Measurements from ENCODE around the gene KDM8. TPM values are rescaled to one million over a fixed set of nuclear protein-coding genes. Genes with fewer than 3 reads are reported as not detected.

KDM8 gene
- total RNA-seq, 1 experiment from 2014 or later, result 5.3 TPM

GRCh38 chr16:27232061-27232900 lies 29.0 kb downstream of the KDM8 start:
- Histone ChIP-seq H3K4me3 (replicated peaks in 1 of 2; ENCODE audit: low read depth in 1 of 2, low read length in 2 of 2) (no peak overlapping the region), H3K4me2 (ENCODE audit: low read length) (no peak overlapping the region), H3K79me2 (ENCODE audit: insufficient read depth, low read length) (no peaks in the 10 kb centered on the region), H3K9me3 (ENCODE audit: control insufficient read depth in 1 of 2, insufficient read depth in 1 of 2, low read depth in 1 of 2, low read length in 2 of 2) (no peaks in the 10 kb centered on the region), H3K27ac (ENCODE audit: low read depth, low read length) (no peak overlapping the region), H3K27me3 (ENCODE audit: insufficient read depth, low read length) (no peaks in the 10 kb centered on the region), H3K9me2 (ENCODE audit: insufficient read depth) (no peaks in the 10 kb centered on the region), H3K9ac (ENCODE audit: low read length) (no peak overlapping the region), H2AFZ (ENCODE audit: low read depth, low read length, poor library complexity, severe bottlenecking) (no peak overlapping the region), H4K20me1 (ENCODE audit: insufficient read depth) (no peaks in the 10 kb centered on the region), H3K36me3 (ENCODE audit: control insufficient read depth in 1 of 2, insufficient read depth in 2 of 2, low read length in 2 of 2) (peaks cover 0 to 7% of the 10 kb centered on the region in 2 experiments; a peak in 2 of 4 replicates), H3K4me1 (ENCODE audit: control insufficient read depth in 1 of 2, insufficient read depth in 2 of 2, low read length in 2 of 2) (peaks cover 14 to 26% of the 10 kb centered on the region in 2 experiments; a peak in 3 of 4 replicates)
- intact Hi-C loops (cut with micrococcal nuclease), result no loop called here
- no peak for DNase-seq (ENCODE audit: low read depth, low spot score)
- CTCF ChIA-PET, result no interaction called here
- POLR2A ChIA-PET, result no interaction called here
- BruUV-seq (replicated peaks), result no TSS peak
- RAD21 ChIA-PET (ENCODE audit: low non-redundant PET in 1 of 2, low total read pairs in 2 of 2, uncharacterized antibody in 2 of 2, unreplicated experiment in 2 of 2), result no interaction called here
- TF ChIP-seq, protein P1, sequence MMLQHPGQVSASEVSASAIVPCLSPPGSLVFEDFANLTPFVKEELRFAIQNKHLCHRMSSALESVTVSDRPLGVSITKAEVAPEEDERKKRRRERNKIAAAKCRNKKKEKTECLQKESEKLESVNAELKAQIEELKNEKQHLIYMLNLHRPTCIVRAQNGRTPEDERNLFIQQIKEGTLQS (IDR thresholded peaks at IDR 0.05), result no peak
- no peak for TF ChIP-seq YY1 (IDR thresholded peaks at IDR 0.05; ENCODE audit: extremely low read depth, insufficient replicate concordance, low read depth, low read length)
- TF ChIP-seq ELF1 (IDR thresholded peaks at IDR 0.05; ENCODE audit: borderline replicate concordance, low read depth), result no peak
- TF ChIP-seq POLR2AphosphoS5 (IDR thresholded peaks at IDR 0.05; ENCODE audit: low read depth, low read length), result no peak
- no peak for TF ChIP-seq REST (IDR thresholded peaks at IDR 0.05; ENCODE audit: low read depth)
- no peak for TF ChIP-seq CBX3 (IDR thresholded peaks at IDR 0.05; ENCODE audit: low read depth)
- ATAC-seq, result no peak

Measured in HCT116 (cell line).